Esophagus squamous epithelium (tissue), 4 donors: ENCODE measurements around the gene TMPRSS15.

Source experiments
- POLR2A ChIP-seq, 4 donors: fragments of 450-650 bp; IDR thresholded peaks; one replicate each; pipeline ENCODE4 v1.6.1; 2017; ENCODE audit warnings: antibody characterized with exemption in 4 of 4, mild to moderate bottlenecking in 4 of 4, moderate library complexity in 3 of 4
- TF ChIP-seq, protein P1 (sequence below), 6 experiments: fragments of 450-650 bp in 4 of 6; fragments of 200-600 bp in 2 of 6; sonication (generic) in 2 of 6; IDR thresholded peaks; one replicate each; pipeline ENCODE4 v1.5.1; 2016 to 2019; ENCODE audit warnings: antibody characterized with exemption in 6 of 6, mild to moderate bottlenecking in 4 of 6, moderate library complexity in 4 of 6

DNA sequence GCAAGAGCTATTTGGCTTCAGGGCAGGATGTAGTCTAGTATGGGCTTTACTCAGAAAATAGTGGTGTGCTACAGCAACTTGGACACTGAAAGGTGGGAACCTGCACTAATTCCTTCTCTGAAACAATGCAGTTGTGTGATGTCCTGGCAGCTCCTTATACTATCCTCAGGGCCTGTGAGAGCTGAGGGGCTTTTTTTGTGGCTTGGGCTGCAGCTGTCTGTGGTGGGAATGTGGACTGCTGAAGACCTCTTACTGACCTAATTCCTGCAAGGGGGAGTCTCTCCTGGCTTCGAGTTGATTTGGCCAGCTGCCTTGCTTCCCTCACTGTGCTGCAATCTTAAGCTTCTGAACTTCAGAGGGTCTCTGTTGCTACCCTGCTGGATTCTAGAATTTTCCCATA lies 181.2 kb downstream of the TMPRSS15 start:
- TF ChIP-seq POLR2A (IDR thresholded peaks at IDR 0.05): no peak
- TF ChIP-seq, protein P1, sequence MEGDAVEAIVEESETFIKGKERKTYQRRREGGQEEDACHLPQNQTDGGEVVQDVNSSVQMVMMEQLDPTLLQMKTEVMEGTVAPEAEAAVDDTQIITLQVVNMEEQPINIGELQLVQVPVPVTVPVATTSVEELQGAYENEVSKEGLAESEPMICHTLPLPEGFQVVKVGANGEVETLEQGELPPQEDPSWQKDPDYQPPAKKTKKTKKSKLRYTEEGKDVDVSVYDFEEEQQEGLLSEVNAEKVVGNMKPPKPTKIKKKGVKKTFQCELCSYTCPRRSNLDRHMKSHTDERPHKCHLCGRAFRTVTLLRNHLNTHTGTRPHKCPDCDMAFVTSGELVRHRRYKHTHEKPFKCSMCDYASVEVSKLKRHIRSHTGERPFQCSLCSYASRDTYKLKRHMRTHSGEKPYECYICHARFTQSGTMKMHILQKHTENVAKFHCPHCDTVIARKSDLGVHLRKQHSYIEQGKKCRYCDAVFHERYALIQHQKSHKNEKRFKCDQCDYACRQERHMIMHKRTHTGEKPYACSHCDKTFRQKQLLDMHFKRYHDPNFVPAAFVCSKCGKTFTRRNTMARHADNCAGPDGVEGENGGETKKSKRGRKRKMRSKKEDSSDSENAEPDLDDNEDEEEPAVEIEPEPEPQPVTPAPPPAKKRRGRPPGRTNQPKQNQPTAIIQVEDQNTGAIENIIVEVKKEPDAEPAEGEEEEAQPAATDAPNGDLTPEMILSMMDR (IDR thresholded peaks at IDR 0.05): no peak
